ENCODE measurements around the gene NCOR2. TPM values are rescaled to one million over a fixed set of nuclear protein-coding genes. Genes with fewer than 3 reads are reported as not detected.

NCOR2 gene
- 345 TPM for total RNA-seq

- DNase-seq (ENCODE audit: low spot score) (peak; percentile 75), ATAC-seq (no peak)
- intact Hi-C loops (cut with DNase I): loop anchor here (5.0 to 10.0 kb wide), 2 partner anchors 52 to 200 kb away; no protein-coding TSS in a partner anchor
Measured at GRCh38 chr12:124566997-124567672, at the start of gene NCOR2. TSS of gene NCOR2 (minus strand) at chr12:124567612. CDS start at chr12:124495251, 72,361 bp downstream.

DNA sequence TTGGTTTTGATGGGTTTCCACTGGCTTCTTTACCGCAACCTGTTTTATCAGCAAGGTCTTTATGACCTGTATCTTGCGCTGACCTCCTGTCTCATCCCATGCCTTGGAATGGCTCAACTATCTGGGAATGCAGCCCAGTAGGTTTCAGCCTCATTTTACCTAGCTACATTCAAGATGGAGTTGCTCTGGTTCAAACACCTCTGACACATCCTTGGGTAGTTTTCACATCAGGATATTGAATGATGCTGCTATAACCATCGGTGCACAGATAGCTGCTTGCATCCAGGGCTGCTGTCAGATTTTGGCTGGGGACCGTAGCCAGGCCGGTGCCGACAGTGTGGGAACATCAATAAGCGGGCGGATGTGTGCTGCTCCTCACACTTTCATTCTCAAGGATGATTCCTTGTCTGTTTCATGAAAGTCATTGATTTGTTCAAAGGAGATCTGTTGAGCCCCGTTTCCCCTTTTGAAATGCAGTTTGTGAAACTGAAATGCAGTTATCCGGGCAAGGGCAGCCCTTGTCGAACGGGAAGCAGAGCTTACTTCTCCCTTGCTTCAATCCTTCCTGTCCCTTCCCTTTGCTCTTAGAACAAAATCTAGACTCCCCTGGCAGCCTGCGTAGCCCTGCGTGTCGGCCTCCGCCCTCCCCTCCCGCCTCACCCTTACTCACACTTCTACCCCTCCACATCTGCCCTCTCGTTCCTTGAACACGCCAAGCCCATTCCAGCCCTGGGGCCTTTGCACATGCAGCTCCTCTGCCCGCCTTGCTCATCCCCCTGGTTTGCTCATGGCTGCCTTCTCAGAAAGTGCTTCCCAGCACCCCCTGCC lies 49.2 kb upstream of the NCOR2 start:
- intact Hi-C loops (cut with DNase I): no loop called here
- DNase-seq (ENCODE audit: low spot score) (no peak), ATAC-seq (no peak)

GRCh38 chr12:124614512-124615292 lies 47.3 kb upstream of the NCOR2 start:
- no peak for DNase-seq (ENCODE audit: low spot score)
- ATAC-seq: no peak
- intact Hi-C loops (cut with DNase I): no loop called here

DNA sequence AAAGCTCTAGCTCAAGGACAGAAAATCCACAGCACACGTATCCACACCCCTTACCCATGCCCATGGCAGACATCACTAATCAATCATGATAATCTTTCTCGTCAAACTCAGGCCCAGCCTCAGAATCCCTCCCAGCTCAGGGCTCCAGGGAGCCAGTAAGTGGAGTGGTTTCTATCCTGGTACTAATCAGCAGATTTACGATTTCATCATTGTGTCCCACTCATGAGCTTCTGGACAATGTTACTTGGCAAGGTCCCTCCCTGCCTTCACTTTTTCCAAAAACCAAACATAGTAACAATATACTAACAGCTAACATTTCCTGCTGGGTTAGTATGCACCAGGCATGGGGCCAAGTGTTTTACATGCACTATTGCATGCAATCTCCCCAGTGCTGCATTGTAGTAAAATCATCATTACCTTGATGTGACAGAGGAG lies 45.8 kb upstream of the NCOR2 start:
- intact Hi-C loops (cut with DNase I): no loop called here
- ATAC-seq (no peak), DNase-seq (ENCODE audit: low spot score) (no peak)

DNA sequence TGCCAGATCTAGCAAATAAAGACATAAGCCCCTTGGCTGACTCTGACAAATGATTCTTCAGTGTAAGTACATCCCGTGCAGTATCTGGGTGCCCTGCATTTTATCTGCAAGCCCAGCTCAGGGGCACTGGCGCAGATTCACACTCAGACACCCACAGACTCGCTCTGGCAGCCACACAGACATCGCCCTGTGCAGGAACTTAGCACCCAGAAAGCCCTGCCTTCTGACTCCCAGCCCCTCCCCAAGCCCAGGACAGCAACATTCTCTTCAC lies 44.9 kb upstream of the NCOR2 start:
- no peak for ATAC-seq

DNA sequence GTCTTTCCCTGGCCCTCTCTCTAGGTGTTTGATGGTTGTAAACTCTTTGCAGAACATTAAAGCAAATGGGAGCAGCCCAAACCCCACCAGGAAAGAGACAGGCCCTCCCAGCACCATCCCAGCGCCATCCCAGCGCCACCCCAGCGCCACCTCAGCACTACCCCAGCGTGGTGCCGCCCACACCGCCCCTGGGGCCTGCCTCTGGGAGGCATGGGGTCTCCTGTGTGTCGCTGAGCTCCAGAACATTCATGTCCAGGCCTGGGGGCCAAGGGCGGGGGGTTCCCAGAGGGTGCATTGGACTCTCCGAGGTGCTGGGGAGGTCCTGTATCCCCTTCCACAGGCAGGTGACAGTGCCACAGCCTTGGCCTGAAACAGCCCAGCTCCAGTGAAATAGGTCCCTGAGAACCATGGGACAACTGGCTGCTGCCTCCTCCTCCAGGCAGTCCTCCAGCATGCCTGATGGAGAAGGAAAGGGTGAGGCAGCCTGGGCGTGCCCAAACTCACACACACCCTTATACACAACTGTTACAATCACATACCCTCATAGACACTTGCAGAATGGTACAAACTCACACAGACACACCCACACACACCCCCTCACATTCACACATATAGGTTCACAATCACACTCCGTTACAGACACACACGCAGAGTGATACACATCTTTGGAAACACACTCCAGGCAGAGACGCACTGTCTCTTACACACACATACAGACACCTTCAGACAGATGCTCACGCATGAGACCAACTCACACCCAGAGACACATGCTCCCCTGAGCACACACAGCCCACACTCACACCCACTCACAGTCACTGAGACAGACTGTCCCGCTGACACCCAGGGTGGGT lies 44.4 kb upstream of the NCOR2 start:
- DNase-seq (ENCODE audit: low spot score) (no peak), ATAC-seq (no peak)
- intact Hi-C loops (cut with DNase I): no loop called here

More for the DNA sequence above, 44.9 kb upstream of the NCOR2 start:
- intact Hi-C loops (cut with DNase I): no loop called here
- DNase-seq (ENCODE audit: low spot score): no peak

DNA sequence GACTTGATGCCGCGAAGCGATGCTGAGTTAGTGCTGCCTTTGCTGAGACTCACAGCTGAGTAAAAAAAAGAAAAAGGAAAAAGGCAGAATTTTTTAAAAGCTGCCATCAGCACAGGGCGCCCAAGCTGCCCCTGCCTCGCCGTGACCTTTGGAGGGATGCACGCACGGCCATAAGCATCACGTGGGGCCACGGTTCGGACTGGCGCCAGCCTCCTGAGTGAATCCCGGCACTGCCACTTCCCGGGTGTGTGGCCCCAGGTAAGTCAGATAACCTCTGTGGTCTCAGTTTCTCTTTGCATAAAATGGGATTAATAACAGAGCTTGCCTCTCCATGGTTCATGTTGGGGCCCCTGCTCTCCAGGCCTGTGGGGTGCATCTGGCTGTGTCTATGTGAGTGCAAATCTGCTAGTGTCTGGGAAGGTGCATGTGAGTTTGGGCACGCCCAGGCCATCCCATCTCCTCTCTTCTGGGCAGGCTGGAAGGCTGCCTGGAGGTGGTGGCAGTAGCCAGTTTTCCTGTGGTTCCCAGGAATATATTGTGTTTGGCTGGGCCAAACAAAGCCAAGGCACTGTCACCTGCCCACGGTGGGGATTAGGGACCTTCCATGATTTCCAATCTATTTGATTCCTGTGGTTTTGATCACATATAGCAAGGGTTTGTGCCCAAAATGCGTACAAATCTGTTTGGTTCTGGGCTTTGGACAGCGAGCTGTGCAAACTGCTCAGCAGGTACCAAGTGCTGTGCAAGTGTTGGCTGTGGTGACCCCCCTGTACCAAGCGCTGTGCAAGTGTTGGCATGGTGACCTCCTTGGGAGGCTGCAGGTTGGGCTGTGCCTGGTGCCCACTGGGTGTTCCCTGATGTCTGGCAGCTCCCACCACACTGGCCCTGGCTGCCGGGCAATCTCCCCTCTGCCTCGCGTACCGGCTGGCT lies 43.5 kb upstream of the NCOR2 start:
- no peak for DNase-seq (ENCODE audit: low spot score)
- no peak for ATAC-seq
- intact Hi-C loops (cut with DNase I): no loop called here

DNA sequence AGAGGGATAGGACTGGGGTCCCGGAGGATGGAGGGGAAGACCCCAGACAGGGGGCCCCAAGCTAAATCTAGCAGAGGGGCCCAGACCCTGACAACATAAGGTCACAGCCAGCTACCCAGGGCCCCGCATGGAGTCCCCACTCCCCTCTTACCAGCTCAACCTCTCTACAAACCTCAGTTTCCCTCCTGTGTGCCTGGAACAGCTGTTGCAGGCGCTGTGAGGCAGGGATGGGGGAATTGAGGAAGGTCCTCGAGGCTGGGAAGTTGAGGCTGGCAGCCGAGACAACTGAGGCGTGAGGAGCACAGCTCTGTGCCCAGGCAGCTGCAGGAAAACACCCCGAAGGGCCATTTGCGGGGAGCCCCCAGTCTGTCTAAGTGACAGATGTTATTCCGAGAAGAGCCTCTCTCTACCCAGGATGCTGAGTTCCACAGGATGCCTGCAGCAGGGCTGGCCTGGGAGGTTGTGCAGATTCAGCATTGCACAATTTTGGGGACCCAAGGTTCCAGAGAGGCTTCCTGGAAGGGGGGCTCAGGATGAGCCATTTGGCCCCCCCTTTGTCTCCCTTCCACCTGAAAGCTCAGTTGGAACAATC lies 42.7 kb upstream of the NCOR2 start:
- no peak for DNase-seq (ENCODE audit: low spot score)
- intact Hi-C loops (cut with DNase I): no loop called here
- ATAC-seq: no peak

DNA sequence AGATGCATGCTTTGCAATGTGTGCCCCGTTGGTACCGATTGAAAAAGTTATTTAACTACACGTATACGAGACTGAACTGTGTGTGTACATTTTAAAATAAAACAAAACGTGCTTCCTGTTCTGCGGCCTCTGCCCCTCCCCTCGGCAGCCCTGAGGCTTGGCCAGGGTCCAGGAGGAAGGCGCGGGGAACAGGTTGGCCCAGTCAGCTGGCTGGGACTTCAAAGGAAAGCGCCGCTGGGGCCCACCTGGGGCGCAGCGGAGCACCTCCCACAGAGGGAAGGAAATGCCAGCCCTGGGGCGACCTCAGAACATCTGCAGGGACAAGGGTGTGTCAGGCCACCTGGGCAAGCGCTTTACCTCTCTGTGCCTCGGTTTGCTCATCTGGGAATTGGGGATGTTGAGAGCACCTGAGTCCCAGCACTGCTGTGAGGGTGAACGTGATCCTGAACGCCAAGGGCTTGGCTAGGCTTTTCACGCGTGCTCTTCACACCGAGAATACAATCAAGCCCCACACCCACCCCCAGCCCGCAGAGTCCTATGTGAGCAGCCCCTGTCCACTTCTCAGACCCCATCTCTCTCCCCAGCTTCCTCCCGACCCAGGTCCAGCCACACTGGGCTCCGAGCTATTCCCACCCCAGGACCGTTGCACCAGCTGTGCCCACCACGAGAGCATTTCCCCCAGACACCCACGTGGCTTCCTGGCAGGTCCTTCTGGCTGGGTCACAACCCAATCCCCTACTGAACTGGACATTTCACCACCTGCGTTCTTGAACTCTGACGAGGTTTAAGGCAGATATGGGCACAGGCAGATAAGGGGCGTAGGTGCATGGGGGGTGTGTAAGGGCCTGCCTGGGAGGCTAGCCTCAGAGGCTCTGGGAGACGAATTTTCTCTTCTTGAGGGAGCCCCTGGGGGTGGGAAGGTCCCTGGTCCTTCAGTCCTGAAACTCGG lies 41.9 kb upstream of the NCOR2 start:
- ATAC-seq (peak; percentile 78), DNase-seq (ENCODE audit: low spot score) (peak; percentile 87)
- intact Hi-C loops (cut with DNase I): no loop called here

DNA sequence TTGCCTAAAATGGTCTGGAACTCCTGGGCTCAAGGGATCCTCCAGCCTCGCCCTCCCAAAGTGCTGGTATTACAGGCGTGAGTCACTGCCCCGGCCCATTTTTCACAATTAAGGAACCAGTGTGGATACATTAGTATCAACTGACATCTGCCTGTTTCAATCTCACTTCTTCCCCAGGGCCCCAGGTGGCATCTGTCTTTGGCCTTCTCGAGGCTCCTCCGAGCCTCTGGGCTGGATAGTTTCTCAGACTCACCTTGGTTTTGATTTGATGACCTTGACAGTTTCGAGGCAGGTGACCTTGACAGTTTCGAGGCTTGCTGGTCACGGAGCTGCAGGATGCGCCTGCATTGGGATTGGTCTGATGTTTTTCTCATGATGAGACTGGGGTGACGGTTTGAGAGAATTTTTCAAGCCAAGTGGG lies 41.0 kb upstream of the NCOR2 start:
- intact Hi-C loops (cut with DNase I): no loop called here
- ATAC-seq (no peak), DNase-seq (ENCODE audit: low spot score) (no peak)

GRCh38 chr12:124607681-124608425 lies 40.4 kb upstream of the NCOR2 start:
- DNase-seq (ENCODE audit: low spot score): no peak
- no peak for ATAC-seq
- intact Hi-C loops (cut with DNase I): no loop called here

- intact Hi-C loops (cut with DNase I): no loop called here
- DNase-seq (ENCODE audit: low spot score): no peak
- ATAC-seq: no peak
Measured at GRCh38 chr12:124605883-124606774, 38.7 kb upstream of the NCOR2 start.

GRCh38 chr12:124605150-124605882 lies 37.9 kb upstream of the NCOR2 start:
- intact Hi-C loops (cut with DNase I): no loop called here
- no peak for ATAC-seq
- no peak for DNase-seq (ENCODE audit: low spot score)

DNA sequence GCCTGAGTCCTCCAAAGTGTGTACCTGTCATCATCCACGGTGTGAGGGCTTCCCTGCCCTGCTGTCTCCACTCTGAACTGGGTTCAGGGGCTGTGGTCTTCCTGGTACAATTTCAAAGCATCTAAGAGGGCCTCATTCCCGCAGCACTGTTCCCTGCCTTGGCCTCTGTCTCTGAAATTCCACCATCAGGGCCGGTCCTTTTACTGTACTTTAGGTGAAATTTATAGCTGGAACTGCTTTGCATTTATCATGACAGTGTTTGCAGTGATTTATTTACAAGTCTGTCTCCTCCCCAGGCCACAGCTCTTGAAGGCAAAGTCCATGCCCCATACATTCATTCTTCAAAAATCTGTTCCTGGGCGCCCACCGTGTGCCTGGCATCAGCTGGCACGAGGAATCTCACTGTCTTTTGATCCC lies 36.9 kb upstream of the NCOR2 start:
- ATAC-seq (no peak), DNase-seq (ENCODE audit: low spot score) (no peak)
- intact Hi-C loops (cut with DNase I): no loop called here

Measured in sciatic nerve (tissue), 2 donors.